ENCODE results near the gene ZNF80.

Gene ZNF80

GRCh38 chr3:114207768-114208167 lies 29.6 kb downstream of the ZNF80 start:
- no peak for TF ChIP-seq CTCF (IDR thresholded peaks at IDR 0.05)

- no peak for TF ChIP-seq CTCF (IDR thresholded peaks at IDR 0.05)
These were observed 31.0 kb downstream of the ZNF80 start for GRCh38 chr3:114206342-114206741.

GRCh38 chr3:114205541-114205940 lies 31.8 kb downstream of the ZNF80 start:
- no peak for TF ChIP-seq CTCF (IDR thresholded peaks at IDR 0.05)

GRCh38 chr3:114194750-114195149 lies 42.6 kb downstream of the ZNF80 start:
- no peak for TF ChIP-seq CTCF (IDR thresholded peaks at IDR 0.05)

DNA sequence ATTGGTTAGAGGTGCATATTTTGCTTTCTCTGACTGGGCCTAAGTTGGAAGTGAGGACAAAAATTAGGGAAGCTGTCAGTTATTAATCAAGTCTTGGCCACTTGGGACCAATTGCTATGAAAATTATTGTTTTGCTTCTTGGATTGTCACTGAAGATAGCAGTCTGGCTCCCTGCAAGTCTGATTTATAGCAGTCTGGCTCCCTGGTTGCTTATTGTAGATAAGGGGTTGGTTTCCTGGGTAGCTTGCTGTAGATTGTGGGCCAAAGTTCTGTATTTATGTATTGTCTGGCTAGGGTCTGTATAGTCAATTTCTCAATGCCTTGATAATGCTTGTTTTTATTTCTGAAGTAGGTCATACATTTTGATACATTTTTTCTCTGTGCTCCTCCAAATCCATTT lies 45.2 kb downstream of the ZNF80 start:
- no peak for TF ChIP-seq CTCF (IDR thresholded peaks at IDR 0.05)

DNA sequence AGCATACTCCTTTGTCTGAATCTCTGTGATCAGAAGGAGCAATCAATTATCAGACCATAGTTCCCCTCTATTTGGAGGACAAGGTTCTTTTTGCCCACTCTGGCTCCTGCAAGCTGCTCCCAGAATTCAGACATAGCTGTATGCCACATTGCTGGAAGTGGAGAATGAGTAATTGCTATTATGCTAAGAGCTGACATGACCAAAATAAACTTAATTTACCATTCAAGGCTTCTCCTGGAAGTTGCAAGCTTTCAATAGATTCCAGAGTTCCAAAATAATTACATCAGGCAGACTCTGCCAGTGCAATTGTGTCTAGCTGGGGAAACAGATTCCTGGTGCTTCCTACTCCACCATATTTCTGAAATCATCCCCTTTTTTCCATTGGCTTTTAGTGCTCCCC lies 50.9 kb downstream of the ZNF80 start:
- no peak for TF ChIP-seq CTCF (IDR thresholded peaks at IDR 0.05)
